Naive B cell (primary cell): Measurements from ENCODE around the gene WDR87. TPM values are rescaled to one million over a fixed set of nuclear protein-coding genes. Genes with fewer than 3 reads are reported as not detected.
A peak's percentile ranks its signal among the peaks of the same experiment; 100 is the strongest.
"Not testable (repeated sequence)": the region's sequence is repeated elsewhere in the genome, so short reads cannot be mapped to it uniquely, and the experiment has no call there.

Experiments
- ATAC-seq, 2 donors: fragments of 150-1000 bp; cut with Tn5 transposase; 2 replicates each; pipeline ENCODE4 v1.10.0; 2021; ENCODE audit warnings: low read depth in 2 of 2, mild to moderate bottlenecking in 2 of 2, moderate library complexity in 2 of 2
- DNase-seq: peaks from one replicate; pipeline ENCODE4 v3.0.0; 2022
- H3K27ac Mint-ChIP-seq, 6 donors: one replicate each; pipeline ENCODE4 v1.8.0; 2020 to 2022; ENCODE audit warnings: mild to moderate bottlenecking in 6 of 6, mixed read lengths in 6 of 6, moderate library complexity in 5 of 6, inconsistent platforms in 2 of 6
- H3K27me3 Mint-ChIP-seq, 3 donors: one replicate each; pipeline ENCODE4 v1.8.0; 2021 to 2022; ENCODE audit warnings: mixed read lengths in 3 of 3, mild to moderate bottlenecking in 1 of 3
- H3K36me3 Mint-ChIP-seq, 2 donors: one replicate each; pipeline ENCODE4 v1.8.0; 2020 to 2022; ENCODE audit warnings: mixed read lengths in 2 of 2, inconsistent platforms in 1 of 2, mild to moderate bottlenecking in 1 of 2
- H3K4me1 Mint-ChIP-seq, 3 donors: one replicate each; pipeline ENCODE4 v1.8.0; 2020 to 2022; ENCODE audit warnings: mixed read lengths in 3 of 3, inconsistent platforms in 1 of 3, mild to moderate bottlenecking in 1 of 3, moderate library complexity in 1 of 3
- H3K4me3 Mint-ChIP-seq, 8 donors: one replicate each; pipeline ENCODE4 v1.8.0; 2020 to 2022; ENCODE audit warnings: mild to moderate bottlenecking in 8 of 8, mixed read lengths in 8 of 8, moderate library complexity in 8 of 8, inconsistent platforms in 2 of 8
- H3K9me3 Mint-ChIP-seq, 7 donors: one replicate each; pipeline ENCODE4 v1.8.0; 2020 to 2022; ENCODE audit warnings: mixed read lengths in 7 of 7, mild to moderate bottlenecking in 5 of 7, inconsistent platforms in 2 of 7, moderate library complexity in 1 of 7
- polyA plus RNA-seq, 6 donors: library from polyadenylated mRNA; unstranded; fragments of 300-500 nt; fragmentation: Illumina TruSeq; gene quantifications; one replicate each; pipeline ENCODE4 v1.2.3, GENCODE V29; 2021; ENCODE audit warnings: low read depth in 6 of 6

WDR87 gene
- polyA plus RNA-seq, 6 donors from 2014 or later, result 0.03 TPM; not detected in 5

DNA sequence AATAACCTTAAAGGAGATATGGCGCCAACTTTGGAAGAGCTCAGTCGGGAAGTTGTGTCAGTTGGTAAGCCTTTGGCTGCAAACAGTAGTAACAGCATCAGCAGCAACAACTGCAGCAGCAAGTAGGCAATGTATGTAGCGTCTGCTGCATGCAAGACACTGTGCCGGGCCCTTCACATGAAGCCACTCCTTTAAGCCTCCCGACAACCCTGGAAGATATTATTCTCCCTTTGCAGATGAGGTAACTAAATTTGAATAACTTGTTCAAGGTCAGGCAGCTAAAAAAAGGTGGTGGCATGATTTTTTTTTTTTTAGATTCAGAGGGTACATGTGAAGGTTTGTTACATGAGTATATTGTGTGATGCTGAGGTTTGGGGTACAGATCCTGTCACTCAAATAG lies 20.3 kb upstream of the WDR87 start:
- Mint-ChIP-seq H3K27ac (peak overlapping the region in 5 of 6 donors; percentile 74 to 98 (median 87)), H3K36me3 (peaks cover 0 to 8% of the 10 kb centered on the region in 2 donors), H3K4me1 (peaks cover 53 to 92% (median 91%) of the 10 kb centered on the region in 3 donors), H3K9me3 (peaks cover 0 to 1% (median 0%) of the 10 kb centered on the region in 7 donors), H3K27me3 (no peaks in the 10 kb centered on the region), H3K4me3 (peak overlapping the region; percentile 71 to 91 (median 80))
- ATAC-seq (no peak), DNase-seq (no peak)

DNA sequence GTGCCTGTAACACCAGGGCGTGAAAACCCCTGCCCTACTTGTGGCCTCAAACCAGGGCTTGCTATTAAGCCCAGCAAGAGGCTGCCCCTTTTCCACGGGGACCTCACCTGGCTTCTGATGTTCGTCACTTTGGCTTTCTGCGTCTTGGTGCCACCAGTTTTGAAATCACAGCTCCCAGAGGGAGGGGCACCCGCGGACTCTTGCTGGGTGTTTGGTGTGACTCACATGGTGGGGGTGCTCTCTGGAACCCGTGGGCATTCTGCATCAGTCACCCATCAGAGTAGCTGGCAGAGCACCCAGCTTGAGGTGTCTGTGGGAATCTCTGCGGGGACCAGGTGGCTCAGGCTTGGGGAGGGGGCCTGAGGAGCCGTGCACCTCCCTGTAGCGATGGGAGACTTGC lies 19.9 kb upstream of the WDR87 start:
- Mint-ChIP-seq H3K36me3 (peaks cover 0 to 8% of the 10 kb centered on the region in 2 donors), H3K4me3 (peak overlapping the region in 7 of 8 donors; percentile 71 to 91 (median 81)), H3K9me3 (peaks cover 0 to 1% (median 0%) of the 10 kb centered on the region in 7 donors), H3K4me1 (peaks cover 53 to 97% (median 92%) of the 10 kb centered on the region in 3 donors), H3K27ac (peak overlapping the region; percentile 74 to 98 (median 87)), H3K27me3 (no peaks in the 10 kb centered on the region)
- ATAC-seq (no peak), DNase-seq (no peak)

DNA sequence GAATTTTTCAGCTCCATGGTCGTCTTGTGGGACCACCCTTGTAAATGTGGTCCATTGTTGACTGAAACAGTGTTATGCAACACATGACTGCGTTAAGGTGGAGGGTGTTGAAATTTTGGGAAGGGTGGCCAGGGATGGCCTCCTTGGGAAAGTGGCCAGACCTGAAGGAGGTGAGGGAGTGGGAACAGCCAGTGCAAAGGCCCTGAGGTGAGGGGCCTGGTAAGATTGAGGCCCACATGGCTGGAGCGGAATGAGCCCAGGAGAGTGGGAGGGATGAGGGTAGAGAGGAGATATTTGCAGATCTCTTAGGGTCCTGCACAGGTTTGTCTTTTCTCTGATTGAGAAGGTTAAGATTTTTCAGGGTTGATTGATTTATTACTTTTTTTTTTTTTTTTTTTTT lies 18.8 kb upstream of the WDR87 start:
- ATAC-seq (no peak), DNase-seq (no peak)
- no peaks in the 10 kb centered on the region for H3K27me3 Mint-ChIP-seq
- H3K9me3 Mint-ChIP-seq, result peaks cover 0 to 1% (median 0%) of the 10 kb centered on the region in 7 donors
- H3K27ac Mint-ChIP-seq, result peak overlapping the region in 5 of 6 donors; percentile 65 to 96 (median 92)
- H3K36me3 Mint-ChIP-seq, result peaks cover 0 to 8% of the 10 kb centered on the region in 2 donors
- H3K4me1 Mint-ChIP-seq, result peaks cover 58 to 97% (median 92%) of the 10 kb centered on the region in 3 donors
- H3K4me3 Mint-ChIP-seq, result peak overlapping the region in 6 of 8 donors; percentile 34 to 91 (median 49)

DNA sequence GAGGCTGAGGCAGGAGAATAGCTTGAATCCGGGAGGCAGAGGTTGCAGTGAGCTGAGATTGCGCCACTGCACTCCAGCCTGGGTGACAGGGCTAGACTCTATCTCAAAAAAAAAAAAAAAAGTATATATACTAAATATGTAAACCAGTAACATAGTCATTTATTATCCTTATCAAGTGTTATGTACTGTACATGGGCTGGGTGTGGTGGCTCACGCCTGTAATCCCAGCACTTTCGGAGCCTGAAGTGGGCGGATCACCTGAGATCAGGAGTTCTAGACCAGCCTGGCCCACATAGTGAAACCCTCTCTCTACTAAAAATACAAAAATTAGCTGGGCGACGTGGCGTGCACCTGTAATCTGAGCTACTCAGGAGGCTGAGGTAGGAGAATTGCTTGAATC lies 18.2 kb upstream of the WDR87 start:
- H3K9me3 Mint-ChIP-seq, H3K36me3 Mint-ChIP-seq, ATAC-seq, H3K27me3 Mint-ChIP-seq, DNase-seq: not testable (repeated sequence)
- H3K4me3 Mint-ChIP-seq, result peak overlapping the region in 2 of 8 donors; percentile 45 to 76
- peaks cover 59 to 94% (median 92%) of the 10 kb centered on the region in 3 donors for H3K4me1 Mint-ChIP-seq
- H3K27ac Mint-ChIP-seq, result peak overlapping the region in 3 of 6 donors; percentile 90 to 96 (median 92)

DNA sequence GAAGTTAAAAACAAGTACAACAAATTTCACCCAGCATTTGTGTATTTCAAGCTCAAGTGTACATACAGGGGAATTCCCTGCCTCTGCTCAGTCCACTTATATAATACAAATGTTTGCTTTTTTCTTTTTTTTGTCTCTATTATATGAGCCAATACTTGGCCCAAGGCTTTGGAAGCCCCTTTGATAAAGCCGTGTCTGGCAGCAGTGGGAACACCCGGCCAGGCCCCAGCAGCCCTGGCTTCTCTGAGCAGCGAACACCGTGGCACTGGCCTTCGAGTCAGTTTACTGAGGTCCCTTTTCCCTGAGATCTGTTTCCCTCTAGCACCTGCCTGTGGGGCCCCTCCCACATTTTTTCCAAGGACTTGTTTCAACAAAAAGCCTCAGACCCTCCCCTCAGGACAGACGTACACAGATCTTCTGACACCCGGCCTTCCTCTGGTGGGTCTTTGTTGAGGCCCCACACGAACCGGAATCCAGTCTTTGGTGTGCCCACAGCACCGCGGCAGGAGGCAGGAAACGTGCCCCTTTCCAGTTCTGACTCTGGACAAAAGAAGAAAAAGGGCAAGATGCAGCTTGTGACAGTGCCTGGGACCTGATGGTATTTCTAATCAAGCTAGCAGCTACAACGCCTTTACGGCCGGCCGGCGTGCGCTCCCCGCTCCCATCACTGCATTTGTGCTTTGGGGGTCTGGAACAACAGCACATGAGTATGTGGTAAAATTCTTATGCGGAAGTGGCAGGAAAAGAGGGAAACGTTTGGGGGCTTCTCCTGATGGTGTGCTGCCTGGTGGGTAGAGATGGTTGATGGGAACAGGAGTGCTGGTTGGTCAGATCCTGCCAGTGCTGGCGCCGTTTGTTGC lies 14.4 kb upstream of the WDR87 start:
- H3K4me1 Mint-ChIP-seq, result peaks cover 48 to 88% (median 79%) of the 10 kb centered on the region in 3 donors

DNA sequence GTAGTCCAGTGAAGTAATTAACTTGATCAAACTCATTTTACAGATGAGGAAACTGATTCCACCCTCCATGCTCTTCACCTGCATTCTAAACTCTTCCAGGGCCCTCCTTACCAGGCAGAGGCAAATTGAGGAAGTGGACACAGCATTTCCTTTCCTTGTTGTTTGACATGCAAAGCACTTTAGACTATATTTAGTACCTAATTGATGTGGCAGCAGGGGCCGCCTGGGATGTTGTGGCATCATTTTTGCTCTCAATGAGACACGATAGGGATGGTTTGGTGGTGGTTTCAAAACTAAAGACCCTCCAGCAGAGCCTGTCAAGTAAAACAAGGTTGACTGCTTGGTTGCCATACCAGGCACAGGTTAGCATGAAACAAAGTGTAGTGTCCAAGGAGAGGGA lies 8.5 kb upstream of the WDR87 start:
- DNase-seq, result peak; percentile 65
- peak overlapping the region; percentile 84 to 99 (median 96) for H3K27ac Mint-ChIP-seq
- H3K9me3 Mint-ChIP-seq, result no peaks in the 10 kb centered on the region
- peaks cover 20 to 21% of the 10 kb centered on the region in 2 donors for H3K36me3 Mint-ChIP-seq
- no peaks in the 10 kb centered on the region for H3K27me3 Mint-ChIP-seq
- H3K4me1 Mint-ChIP-seq, result peaks cover 49 to 91% (median 71%) of the 10 kb centered on the region in 3 donors
- ATAC-seq, result peak; percentile 89 to 93
- peak overlapping the region; percentile 70 to 91 (median 88) for H3K4me3 Mint-ChIP-seq

More for the DNA sequence above, 14.4 kb upstream of the WDR87 start:
- no peaks in the 10 kb centered on the region for H3K27me3 Mint-ChIP-seq
- peak; percentile 22 to 40 for ATAC-seq
- H3K27ac Mint-ChIP-seq, result peak overlapping the region; percentile 93 to 97 (median 96)
- H3K36me3 Mint-ChIP-seq, result peaks cover 4 to 21% of the 10 kb centered on the region in 2 donors
- no peak for DNase-seq
- peaks cover 0 to 1% (median 0%) of the 10 kb centered on the region in 7 donors for H3K9me3 Mint-ChIP-seq
- peak overlapping the region; percentile 64 to 94 (median 85) for H3K4me3 Mint-ChIP-seq

DNA sequence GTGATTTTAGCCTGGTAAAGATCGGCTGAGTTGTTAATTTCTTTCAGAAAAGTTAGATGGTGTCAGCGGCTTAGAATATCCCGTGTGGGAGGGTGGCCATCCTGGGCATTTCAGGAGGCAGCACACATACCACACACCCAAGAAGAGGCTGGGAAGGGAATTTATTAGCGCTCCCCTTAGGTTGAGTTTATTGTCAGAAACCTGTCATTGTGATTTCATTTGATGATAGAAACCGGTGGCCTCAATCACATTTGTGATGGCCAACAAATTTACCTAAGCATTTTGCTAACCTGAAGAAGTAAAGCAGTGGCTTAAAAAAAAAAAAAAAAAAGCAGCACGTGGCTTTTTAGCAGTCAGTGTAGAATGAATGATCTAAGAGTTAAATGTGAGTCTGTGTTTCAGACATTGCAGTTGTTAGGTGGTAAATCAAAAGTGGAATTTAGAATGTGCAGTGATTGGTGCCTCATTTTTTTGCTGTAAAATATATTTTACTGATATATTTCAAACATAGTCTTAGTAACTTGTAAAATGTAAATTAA lies 3.3 kb upstream of the WDR87 start:
- DNase-seq, result no peak
- ATAC-seq, result no peak
- Mint-ChIP-seq H3K4me1 (peaks cover 56 to 74% (median 68%) of the 10 kb centered on the region in 3 donors), H3K27ac (peak overlapping the region; percentile 56 to 91 (median 79)), H3K4me3 (peak overlapping the region in 7 of 8 donors; percentile 89 to 98 (median 96)), H3K27me3 (no peaks in the 10 kb centered on the region), H3K9me3 (no peaks in the 10 kb centered on the region), H3K36me3 (peaks cover 12 to 14% of the 10 kb centered on the region in 2 donors)

DNA sequence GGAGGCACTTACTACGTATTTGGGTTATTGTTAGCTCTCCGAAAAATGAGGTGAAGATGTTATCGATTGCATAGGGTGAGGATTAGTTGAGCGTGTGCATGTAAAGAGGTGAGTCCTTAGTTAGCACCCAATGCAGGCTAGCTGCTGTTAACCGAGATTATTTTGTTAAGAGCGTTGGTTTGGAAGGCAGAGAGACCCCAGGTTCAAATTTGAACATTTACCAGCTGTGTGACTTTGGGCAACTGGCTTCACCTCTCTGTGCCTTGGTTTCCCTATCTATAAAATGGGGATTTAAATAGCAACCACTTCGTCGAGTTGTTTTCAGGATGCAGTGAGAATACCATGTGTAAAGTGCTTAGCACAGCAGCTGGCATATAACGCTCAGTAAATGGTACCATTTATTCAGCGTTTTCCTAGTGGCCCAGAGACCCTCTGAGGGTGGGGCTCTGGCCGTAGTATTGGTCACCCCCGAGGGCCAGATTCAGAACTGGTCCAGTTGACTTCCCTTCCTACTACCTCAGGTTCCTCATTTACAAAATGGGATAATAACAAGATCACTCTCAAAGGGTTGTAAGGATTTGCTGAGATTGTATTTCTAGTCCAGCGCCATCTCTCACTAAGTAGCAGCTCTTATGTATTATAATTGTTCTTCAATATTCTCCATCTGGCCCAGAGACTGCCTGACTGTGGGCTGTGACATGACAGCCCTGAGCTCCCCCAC lies 1.5 kb upstream of the WDR87 start:
- Mint-ChIP-seq H3K9me3 (no peaks in the 10 kb centered on the region), H3K27ac (peak overlapping the region; percentile 69 to 91 (median 89)), H3K27me3 (no peaks in the 10 kb centered on the region), H3K36me3 (peaks cover 11% of the 10 kb centered on the region in 2 donors), H3K4me1 (peaks cover 46 to 65% (median 58%) of the 10 kb centered on the region in 3 donors), H3K4me3 (peak overlapping the region; percentile 89 to 98 (median 95))
- DNase-seq (no peak), ATAC-seq (no peak)

DNA sequence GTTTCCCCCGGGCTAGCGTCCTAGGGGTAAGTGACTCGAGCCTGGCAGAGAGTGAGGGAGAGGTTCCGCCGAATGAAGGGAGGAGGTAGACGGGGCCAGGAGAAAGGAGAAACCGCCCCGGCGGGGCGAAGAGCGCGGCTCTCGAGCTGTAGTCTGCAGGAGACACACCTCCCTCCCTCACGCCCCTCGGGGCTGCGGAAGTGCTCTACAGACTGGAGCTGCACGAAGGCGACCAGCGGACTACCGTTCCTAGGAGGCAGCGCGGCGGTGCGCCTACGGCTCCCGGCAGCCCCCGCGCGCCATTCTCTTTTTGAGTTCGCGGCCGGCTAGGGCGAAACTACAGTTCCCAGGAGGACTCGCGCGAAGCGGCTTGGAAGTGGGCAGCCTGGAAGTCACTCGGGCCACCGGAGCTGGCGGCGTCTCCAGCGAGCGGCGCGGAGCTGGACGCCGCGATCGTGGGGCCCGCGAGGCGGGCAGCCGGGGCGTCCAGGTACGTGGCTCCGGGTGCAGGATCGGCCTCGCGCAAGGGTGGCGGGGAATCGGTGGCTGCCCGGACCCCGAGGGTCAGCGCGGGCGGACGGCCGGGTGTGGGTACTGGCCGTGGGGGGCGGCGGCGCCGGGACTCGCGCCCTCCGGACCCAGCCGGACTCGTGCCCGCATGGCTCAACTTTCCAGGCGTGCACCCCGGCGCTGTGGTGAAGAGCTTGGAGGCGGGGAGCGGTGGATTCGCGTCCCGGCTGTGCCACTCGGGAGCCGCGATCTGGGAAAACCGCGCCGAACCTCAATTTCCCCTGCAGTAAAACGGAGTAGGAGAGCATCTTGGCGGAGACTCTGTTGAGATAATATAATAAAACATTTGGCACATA lies 708 bp upstream of the WDR87 start, which contains the start of gene SIPA1L3:
Gene SIPA1L3 (plus strand): TSS at position 340 of the 866 bp plus-strand sequence. CDS start 174,358 bp downstream, outside the sequence.
- peak within 1 kb of the TSS; percentile 89 to 98 (median 95) for H3K4me3 Mint-ChIP-seq
- H3K36me3 Mint-ChIP-seq, result peaks cover 6 to 11% of the 10 kb centered on the region in 2 donors
- H3K27me3 Mint-ChIP-seq, result no peaks in the 10 kb centered on the region
- peak within 1 kb of the TSS; percentile 88 to 95 (median 93) for H3K27ac Mint-ChIP-seq
- no peaks in the 10 kb centered on the region for H3K9me3 Mint-ChIP-seq
- H3K4me1 Mint-ChIP-seq, result peaks cover 38 to 64% (median 57%) of the 10 kb centered on the region in 3 donors
- ATAC-seq (peak; percentile 95 to 96), DNase-seq (peak; percentile 93)

DNA sequence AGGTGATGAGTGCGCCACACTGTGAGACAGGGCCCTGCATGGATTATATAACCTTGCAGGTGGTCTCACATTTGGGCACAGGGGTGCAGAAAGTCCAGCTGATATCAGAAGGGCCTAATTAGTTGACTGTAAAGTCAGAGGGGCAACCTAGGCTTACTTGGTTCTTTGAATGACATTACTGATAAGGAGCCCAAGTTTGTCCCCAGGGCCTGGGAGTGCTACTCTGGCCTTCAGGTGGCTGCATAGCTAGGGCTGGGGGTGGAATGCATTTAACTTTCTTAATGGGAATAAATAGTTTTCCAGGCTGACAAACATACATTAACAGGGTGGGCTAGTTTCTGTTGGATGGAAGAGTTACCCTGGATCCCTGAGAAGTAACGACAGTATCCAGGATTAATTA lies 3.3 kb downstream of the WDR87 start:
- Mint-ChIP-seq H3K27me3 (no peaks in the 10 kb centered on the region), H3K4me3 (peak overlapping the region in 3 of 8 donors; percentile 47 to 82 (median 47)), H3K9me3 (no peaks in the 10 kb centered on the region), H3K4me1 (peaks cover 20 to 40% (median 29%) of the 10 kb centered on the region in 3 donors), H3K36me3 (no peaks in the 10 kb centered on the region), H3K27ac (peak overlapping the region in 5 of 6 donors; percentile 10 to 96 (median 87))
- no peak for DNase-seq
- no peak for ATAC-seq

DNA sequence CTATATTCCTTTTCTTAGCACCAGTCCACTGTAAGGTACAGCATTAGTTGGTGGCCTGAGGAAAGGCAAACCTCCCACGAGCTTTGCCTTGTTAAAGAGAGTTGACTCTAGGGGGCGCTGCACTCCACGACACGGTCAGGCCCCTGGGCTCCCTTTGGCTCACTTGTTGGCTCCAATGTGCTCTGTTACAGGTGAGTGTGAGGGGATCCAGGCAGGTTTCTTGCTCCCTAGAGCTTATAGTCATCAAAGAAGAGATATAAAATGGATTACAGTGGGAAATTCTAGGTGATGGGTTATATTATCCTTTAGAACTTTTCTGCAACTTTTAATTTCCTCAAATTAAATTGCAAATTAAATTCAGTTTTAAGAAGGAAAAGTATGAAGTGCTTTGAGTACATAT lies 3.7 kb downstream of the WDR87 start:
- H3K36me3 Mint-ChIP-seq, result no peaks in the 10 kb centered on the region
- peak; percentile 77 for DNase-seq
- no peaks in the 10 kb centered on the region for H3K27me3 Mint-ChIP-seq
- H3K4me3 Mint-ChIP-seq, result peak overlapping the region in 2 of 8 donors; percentile 82 to 84
- peaks cover 17 to 37% (median 26%) of the 10 kb centered on the region in 3 donors for H3K4me1 Mint-ChIP-seq
- peak; percentile 13 to 25 for ATAC-seq
- peak overlapping the region; percentile 10 to 96 (median 85) for H3K27ac Mint-ChIP-seq
- H3K9me3 Mint-ChIP-seq, result no peaks in the 10 kb centered on the region

DNA sequence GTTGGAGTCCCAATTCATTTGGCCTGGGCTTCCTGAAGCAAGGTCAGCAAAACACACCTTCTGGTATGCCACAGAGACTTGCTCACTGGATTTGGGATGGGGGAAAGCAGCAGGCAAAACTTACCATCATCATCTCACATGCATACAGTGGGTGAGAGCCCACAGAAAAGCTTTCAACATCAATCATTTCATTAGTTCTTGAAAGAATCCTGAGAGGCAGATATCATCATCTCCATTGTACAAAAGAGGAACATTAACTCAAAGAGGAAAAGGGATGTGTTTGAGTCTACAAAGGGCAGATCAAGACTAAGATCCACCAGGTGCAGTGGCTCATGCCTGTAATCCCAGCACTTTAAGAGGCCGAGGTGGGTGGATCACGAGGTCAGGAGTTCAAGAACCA lies 6.4 kb downstream of the WDR87 start:
- peaks cover 9 to 27% (median 19%) of the 10 kb centered on the region in 3 donors for H3K4me1 Mint-ChIP-seq
- no peak for DNase-seq
- no peaks in the 10 kb centered on the region for H3K36me3 Mint-ChIP-seq
- no peak overlapping the region for H3K4me3 Mint-ChIP-seq
- H3K9me3 Mint-ChIP-seq, result no peaks in the 10 kb centered on the region
- H3K27ac Mint-ChIP-seq, result no peak overlapping the region
- ATAC-seq, result no peak
- no peaks in the 10 kb centered on the region for H3K27me3 Mint-ChIP-seq
